Dermis microvascular lymphatic vessel endothelial cell (primary cell): ENCODE results near the gene ELOVL3. TPM values are rescaled to one million over a fixed set of nuclear protein-coding genes. Genes with fewer than 3 reads are reported as not detected.
"Not testable (repeated sequence)": the region's sequence is repeated elsewhere in the genome, so short reads cannot be mapped to it uniquely, and the experiment has no call there.

ENCODE experiments used
- DNase-seq, 2 donors: peaks; one replicate each; pipeline versions ENCODE4 v3.0.0 to v3.0.0-alpha.2; 2010; ENCODE audit warnings: low read depth in 2 of 2
- total RNA-seq: library from RNA; depleted of rRNA; stranded (reverse); fragments of >200 nt; gene quantifications from 2 replicates; pipeline ENCODE4 v1.2.1, GENCODE V29; 2014

The ELOVL3 gene, protein sequence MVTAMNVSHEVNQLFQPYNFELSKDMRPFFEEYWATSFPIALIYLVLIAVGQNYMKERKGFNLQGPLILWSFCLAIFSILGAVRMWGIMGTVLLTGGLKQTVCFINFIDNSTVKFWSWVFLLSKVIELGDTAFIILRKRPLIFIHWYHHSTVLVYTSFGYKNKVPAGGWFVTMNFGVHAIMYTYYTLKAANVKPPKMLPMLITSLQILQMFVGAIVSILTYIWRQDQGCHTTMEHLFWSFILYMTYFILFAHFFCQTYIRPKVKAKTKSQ
- not detected in 2 replicates for total RNA-seq

DNA sequence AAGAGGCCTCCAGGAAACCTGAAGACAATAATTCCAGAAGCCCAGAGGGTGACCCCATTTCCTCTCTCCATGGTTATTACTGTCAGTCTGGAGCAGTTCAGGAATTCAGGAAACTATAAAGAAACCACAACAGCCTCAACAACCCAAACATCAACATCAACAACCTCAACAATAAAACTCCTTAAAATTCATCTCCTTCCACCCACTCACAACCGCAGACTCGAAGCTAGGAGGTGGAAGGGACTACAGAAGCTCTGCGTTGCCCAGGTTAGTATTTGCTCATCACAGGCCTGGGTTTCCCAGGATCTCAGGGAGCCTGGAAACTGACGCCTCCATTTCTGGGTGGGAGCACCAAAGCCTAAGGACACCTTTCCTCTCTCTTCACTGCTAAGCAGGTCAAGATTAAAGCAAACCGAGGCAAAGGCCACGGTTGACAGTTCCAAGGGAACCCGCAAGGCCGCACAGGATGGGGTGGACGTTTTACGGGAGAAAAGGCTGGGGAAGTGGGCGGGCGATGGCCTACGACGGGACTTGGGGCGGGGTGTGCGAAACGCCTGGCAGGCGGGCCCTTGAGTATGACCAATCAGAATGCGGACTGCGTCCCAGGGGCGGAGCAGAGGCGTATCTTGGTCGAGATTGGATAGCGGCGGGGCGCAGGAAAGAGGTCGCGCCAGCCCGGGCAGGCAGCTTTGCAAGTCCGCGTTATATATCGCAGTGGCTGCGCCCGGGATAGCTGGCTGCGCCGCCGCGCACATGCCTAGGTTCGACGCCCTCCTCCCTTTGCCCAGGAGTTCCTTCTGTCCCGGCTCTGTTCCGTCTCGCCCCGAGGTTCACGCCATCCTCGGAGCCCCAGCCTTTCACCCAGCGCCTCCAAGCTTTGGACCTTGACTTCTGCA lies at the start of gene ELOVL3:
Gene ELOVL3, plus strand, starts transcription at position 654 of the 896 bp plus-strand sequence. CDS start 250 bp downstream, outside the sequence.
- DNase-seq, result peak; percentile 85 to 96

- DNase-seq, result no peak
Measured at GRCh38 chr10:102184606-102185005, 41.5 kb upstream of the ELOVL3 start.

GRCh38 chr10:102185272-102185671 lies 40.8 kb upstream of the ELOVL3 start:
- no peak for DNase-seq

- DNase-seq, result no peak
Measured at GRCh38 chr10:102185811-102186527, 40.1 kb upstream of the ELOVL3 start.

DNA sequence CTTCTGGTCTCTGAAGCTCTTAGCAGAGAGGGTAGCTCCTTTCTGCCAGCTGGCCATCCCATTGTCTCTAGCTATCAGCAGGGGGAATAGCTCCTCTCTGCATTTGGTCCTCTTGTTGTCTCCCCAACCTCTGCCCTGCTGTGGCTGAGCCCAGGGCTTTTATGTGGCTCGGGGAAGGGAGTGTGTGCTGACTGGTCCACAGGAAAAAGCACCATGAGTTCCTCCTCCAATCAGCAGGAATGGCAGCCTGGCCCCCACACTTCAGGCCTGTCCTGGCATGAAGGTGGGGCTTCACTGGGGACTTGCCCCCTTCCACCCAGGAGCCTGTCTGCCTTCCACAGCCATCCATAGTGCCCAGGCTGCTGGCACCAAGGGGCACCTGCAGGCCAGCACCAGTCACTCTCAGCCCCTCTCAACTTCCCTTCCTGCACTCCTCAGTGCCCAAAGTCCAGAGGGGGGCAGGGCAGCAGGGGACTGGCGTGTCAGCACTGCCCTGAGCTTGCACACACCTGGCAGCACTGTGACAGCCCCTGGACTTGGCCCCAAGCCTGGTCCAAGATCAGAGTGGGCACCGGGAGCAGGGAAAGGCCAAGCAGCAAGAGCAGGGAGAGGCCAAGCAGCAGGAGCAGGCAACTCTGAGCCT lies 37.7 kb upstream of the ELOVL3 start:
- DNase-seq, result no peak

DNA sequence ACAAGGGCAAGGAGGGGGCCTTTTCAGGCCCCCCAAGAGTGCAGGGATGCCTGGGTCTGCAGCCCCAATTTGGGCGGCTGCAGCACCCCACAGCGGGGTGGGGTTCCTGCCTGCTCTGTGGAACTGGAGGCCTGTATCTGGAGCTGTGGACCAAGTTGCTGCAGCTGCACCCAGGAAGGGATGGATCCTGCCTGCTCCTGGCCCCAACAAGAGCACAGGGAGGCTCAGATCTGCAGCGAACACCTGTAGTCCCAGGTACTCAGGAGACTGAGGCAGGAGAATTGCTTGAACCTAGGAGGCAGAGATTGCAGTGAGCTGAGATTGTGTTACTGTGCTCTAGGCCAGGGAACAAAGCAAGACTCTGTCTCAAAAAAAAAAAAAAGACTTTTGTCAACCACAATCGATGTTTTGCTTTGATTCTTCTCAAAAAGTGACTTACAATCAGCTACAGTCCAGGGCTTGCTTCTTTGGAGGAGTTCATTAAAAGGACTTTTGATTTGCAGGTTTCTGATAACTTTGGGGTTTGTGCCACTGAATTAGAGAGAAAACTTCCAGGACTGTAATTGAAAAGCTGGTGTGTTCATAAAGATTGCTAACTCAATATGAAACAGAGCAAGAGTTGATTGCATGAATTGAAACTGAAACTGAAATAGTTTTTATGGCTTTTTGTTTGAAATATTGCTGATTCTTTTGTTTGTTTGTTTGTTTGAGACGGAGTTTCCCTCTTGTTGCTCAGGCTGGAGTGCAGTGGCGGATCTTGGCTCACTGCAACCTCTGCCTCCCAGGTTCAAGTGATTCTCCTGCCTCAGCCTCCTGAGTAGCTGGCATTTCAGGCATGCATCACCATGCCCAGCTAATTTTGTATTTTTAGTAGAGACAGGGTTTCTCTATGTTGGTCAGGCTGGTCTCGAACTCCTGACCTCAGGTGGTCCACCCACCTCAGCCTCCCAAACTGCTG lies 36.9 kb upstream of the ELOVL3 start:
- not testable (repeated sequence) for DNase-seq

DNA sequence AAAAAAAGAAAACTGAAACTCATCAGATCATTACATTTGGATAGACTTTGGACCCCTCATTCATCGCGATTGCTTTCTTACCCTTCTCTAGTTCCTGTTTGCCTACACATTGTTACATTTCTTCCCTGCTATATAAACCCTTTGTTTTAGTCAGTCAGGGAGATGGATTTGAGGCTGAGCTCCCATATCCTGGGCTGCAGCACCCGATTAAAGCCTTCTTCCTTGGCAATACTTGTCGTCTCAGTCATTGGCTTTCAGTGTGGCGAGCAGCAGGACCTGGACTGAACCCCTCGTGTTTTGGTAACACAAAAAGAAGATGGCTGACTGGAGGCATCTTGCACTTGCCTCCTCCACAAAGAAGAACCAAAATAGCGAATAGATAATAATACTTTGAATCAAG lies 34.1 kb upstream of the ELOVL3 start:
- no peak for DNase-seq

- DNase-seq, result no peak
Measured at GRCh38 chr10:102195296-102195870, 30.7 kb upstream of the ELOVL3 start.

GRCh38 chr10:102196893-102197292 lies 29.2 kb upstream of the ELOVL3 start:
- DNase-seq, result no peak

DNA sequence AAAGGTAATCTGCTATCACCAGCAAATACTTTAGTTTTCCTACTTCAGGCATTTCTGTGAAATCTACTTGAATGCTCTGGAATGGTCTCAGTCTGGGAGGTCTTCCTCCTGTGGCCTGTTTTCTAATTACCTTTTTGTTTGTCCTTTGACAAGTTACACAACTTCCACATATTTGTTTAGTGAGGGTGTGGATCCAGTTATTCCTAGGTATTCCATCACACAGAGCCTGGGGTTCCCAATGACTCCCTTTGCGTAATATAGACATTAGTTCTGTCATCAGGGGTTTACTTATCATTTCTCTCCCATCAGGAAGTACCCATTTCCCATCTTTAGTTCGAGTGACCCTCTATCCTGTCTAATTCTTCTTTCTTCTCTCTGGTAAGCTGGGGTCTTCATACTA lies 28.1 kb upstream of the ELOVL3 start:
- DNase-seq, result no peak

GRCh38 chr10:102200751-102201640 lies 25.1 kb upstream of the ELOVL3 start:
- DNase-seq, result no peak

DNA sequence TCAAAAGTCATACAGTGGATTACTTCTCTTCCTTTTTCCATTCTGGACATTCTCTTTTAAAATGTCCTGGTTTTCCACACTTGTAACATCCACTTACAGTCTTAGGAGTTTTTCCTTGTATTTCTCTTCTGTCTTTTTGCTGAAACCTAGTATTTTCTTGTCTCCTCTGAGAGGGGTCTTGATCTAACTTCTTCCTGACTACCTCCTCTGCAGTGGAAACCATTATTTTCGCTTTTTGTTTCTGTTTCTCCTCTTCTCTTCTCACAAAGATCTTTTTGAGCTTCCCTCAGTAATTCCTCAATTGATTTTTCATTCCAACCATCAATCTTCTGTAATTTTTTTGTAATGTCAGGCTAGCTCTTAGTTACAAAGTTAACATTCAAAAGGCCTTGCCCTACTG lies 23.7 kb upstream of the ELOVL3 start:
- DNase-seq, result no peak

DNA sequence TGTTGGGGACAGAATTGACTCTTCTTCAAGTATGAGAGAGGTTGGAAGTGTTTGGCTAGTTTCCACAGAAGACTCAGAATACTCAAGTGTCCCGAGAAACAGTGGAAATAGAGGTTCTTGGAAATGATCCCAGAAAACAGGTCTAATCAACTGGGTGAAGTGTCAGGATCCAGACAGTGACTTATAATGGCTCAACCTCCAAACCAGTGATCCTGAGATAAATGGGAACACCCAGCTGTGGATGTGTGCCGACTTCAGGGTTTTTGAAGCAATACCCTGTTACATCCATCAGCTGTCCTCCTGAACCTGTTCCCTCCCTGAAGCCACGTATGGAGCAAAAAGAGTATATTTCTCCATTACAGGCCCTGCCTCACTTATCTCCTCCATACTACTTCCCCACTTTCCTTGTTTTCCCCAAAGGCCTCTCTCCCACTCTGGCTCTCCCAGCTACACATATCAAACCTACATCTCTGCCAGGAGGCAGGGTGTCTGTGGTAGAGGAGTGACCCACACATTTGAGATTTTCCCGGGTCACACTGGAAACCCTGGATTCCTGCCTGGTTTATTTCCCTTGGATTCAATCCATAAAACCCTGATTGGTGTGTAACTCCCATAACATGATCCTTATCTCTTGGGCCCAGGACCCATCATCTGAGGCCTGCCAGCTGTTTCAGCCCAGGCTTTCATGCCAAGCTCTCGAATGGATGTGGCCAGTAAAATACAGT lies 17.6 kb upstream of the ELOVL3 start:
- DNase-seq, result peak; percentile 12 to 53

DNA sequence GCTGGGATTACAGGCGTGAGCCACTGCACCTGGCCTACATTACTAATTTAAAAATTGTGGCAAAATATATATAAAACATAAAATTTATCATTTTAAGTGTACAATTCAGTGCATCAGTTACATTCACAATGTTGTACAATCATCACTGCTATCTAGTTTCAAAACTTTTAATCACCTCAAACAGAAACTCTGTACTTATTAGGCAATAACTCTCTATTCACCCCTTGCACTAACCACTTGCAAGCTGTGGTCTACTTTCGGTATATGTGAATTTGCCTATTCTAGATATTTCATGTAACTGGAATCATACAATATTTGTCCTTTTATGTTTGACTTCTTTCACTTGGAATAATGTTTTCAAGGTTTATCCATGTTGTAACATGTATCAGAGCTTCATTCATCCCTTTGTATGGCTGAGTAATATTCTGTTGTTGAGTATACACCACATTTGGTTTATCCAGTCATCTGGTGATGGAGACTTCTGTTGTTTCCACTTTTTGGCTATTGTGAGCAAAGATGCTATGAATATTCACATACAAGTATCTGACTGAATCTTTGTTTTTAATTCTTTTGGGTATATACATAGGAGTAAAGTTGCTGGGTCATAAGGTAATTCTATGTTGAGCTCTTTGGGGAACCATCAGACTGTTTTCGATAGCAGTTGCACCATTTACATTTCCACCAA lies 14.3 kb upstream of the ELOVL3 start:
- no peak for DNase-seq

- not testable (repeated sequence) for DNase-seq
Measured at GRCh38 chr10:102213599-102213998, 12.5 kb upstream of the ELOVL3 start.

DNA sequence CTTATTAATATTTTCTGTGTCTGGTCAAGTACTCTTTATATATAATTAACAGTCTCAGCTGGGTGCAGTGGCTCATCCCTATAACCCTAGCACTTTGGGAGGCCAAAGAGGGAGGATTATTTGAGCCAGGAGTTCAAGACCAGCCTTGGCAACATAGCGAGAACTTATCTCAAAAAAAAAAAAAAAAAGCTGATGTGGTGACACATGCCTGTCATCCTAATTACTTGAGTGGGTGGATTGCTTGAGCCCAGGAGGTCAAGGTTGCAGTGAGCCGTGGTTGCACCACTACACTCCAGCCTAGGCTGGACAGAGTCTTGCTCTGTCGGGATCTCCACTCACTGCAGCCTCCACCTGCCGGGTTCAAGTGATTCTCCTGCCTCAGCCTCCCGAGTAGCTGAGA lies 6.7 kb upstream of the ELOVL3 start:
- no peak for DNase-seq

- no peak for DNase-seq
Measured at GRCh38 chr10:102220612-102221011, 5.5 kb upstream of the ELOVL3 start.

DNA sequence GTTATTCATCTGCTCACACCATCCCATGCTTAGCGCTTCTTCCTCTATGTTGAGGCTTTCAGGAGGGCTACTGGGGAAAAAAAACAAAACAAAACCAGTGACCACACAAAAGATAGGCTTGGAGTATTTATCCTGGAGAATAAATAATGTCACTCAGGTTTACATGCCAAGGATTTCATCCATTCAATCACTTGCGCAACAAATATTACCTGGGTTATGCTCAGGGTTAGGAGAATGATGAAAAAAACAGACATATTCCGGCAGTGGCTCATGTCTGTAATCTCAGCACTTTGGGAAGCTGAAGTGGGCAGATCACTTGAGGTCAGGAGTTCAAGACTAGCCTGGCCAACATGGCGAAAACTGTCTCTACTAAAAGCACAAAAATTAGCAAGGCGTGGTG lies 3.3 kb upstream of the ELOVL3 start:
- DNase-seq, result no peak
